HL-60 (cell line): ENCODE data around the gene GTF2H3.

ENCODE experiments used
- CTCF ChIP-seq: IDR thresholded peaks from one replicate; pipeline ENCODE4 v1.5.1; 2011; ENCODE audit warnings: low read length, control low read depth, inconsistent platforms; ENCODE audit not compliant: insufficient read depth
- POLR2AphosphoS5 ChIP-seq: IDR thresholded peaks from 2 replicates; pipeline ENCODE4 v1.6.1; 2012; ENCODE audit warnings: low read depth
- SPI1 ChIP-seq: IDR thresholded peaks from 2 replicates; pipeline ENCODE4 v1.6.1; 2012; ENCODE audit warnings: low read depth, mild to moderate bottlenecking, borderline replicate concordance

DNA sequence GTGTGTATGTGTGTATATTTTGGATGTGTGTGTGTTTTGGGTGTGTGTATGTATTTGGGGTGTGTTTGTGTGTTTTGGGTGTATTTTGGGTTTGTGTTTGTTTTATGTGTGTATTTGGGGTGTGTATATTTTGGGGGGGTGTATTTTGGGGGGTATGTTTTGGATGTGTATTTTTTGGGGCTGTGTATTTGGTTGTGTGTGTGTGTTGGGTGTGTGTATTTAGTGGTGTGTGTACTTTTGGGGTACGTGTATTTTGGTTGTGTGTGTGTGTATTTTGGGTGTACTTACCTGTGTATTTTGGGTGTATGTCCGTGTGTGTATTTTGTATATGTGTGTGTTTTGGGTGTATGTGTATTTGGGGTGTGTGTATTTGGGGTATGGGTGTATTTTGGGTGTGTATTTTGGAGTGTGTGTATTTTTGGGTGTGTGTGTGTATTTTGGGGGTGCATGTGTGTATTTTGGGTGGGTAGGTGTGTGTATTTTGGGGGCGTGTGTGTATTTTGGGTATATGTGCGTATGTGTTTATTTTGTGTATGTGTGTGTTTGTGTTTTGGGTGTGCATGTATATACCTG lies 20.6 kb downstream of the GTF2H3 start:
- TF ChIP-seq CTCF, result no peak
- TF ChIP-seq SPI1, result no peak
- TF ChIP-seq POLR2AphosphoS5, result no peak
